GM12873 (cell line): ENCODE data around the gene S1PR4.

Experiments used
- CTCF ChIP-seq: IDR thresholded peaks from 2 replicates; pipeline ENCODE4 v1.5.1; 2012; ENCODE audit warnings: low read depth, mild to moderate bottlenecking, moderate library complexity, low read length, control low read depth; ENCODE audit not compliant: insufficient read depth; ENCODE audit errors: missing control alignments

The S1PR4 gene

DNA sequence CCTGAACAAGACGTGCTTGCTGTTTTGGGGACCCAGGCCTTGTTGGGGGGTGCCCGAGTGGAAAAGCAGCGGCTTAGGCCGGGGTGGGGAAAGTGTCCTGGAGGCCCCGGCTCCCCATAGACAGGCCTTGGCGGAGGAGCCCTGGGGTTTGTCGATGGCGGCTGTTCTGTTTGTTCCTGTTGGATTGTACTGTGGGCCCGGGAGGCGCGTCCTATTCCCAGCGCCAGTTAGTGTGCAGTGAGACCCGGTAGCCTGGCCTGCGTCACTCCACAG, 18.3 kb downstream of the S1PR4 start:
- no peak for TF ChIP-seq CTCF

DNA sequence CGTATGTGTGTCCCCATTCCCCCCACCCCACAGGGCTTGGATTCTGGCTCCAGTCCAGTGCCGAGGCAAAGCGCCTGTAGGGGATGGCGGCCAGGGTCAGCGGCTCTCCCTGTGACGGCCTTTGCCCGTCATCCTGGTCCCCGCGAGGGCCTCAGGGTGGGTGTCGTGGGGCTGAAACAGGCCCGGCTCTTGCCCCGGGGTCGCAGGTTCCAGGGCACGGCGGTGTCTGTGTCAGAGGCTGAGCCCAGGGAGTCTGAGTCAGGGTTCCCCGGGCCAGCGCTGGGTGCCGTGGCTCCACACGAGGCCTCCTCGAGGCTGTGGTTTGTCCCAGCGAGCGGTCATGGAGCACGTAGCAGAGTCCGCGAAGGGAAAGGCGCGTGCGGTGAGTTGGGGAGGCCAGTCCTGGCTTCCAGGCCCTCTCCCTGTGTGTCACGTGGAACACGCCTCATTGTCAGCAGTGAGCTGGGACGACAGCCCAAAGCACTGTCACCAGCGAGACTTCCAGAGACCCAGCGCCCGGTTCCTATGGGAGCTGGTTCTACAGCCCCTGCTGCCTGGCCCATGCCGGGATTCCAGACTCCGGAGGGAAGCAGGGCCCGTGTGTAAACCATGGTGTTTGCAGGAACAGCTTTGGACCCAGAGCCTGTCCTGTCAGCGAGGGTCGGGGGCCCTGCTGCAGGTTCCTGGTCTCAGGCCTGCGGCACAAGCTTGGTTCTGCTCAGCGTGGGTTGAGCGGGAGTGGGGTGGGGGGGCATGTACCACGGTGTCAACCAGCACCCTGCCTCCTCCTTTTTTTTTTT, 20.5 kb downstream of the S1PR4 start:
- no peak for TF ChIP-seq CTCF

DNA sequence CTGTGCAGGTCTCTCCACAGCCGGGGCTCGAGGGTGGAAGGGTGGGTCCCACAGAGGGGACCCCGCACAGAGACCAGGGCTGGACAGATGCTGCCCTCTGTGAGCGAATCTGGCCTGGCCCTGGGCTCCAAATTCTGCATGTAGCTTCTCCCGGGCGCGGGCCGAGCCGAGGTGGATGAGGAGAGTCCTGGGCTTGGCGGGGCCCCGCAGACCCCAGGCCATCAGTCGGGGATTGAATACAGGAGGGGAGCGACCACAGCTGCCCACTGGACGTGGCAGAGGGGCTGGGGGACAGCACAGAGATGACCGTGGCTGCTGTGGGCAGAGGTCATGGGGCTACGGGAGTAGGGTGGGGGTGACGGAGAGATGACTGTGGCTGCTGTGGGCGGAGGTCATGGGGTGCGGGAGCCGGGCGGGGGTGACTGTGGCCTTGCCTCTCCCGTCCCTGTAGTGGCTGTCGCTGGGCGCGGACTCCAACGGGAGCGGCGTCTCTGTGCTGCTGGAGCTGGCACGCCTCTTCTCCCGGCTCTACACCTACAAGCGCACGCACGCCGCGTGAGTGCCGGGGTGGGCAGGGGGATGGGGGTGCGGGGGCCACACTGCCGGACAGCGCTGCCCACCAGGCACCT, 22.6 kb downstream of the S1PR4 start:
- TF ChIP-seq CTCF, result no peak

DNA sequence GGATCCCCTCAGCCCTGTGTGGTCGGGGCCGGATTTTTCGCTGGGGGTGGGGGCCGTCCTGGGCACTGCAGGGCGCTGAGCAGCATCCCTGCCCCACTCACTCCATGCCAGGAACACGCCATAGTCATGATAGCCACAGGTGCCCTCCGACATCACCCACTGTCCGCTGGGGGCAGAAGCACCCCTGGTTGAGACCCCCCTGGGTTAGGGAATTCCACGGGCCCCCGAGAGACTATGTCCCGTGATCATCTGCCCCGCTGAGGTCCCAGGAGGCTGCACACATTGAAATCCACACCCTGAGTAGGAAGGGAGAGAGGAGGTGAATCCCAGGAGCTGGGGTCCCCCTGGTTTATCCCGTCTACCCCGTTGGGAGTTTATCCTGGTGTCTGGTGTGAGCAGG, 23.3 kb downstream of the S1PR4 start:
- TF ChIP-seq CTCF, result no peak

DNA sequence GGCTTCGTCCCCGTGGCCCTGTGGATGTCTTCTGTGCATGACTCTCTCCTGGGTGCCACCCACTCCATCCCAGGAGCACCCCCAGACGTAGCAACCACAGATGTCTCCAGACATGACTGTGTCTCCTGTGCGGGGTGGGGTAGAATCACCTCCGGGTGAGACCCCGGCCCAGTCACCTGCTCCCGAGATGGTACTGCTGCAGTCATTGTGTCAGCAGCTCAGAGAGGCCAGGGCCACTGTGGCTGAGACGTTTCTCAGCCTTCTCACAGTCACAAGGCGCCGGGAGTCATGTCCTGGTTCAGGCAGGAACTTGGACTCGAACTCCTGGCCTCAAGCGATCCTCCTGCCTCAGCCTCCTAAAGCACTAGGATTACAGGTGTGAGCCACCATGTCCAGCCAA, 23.8 kb downstream of the S1PR4 start:
- TF ChIP-seq CTCF, result no peak

DNA sequence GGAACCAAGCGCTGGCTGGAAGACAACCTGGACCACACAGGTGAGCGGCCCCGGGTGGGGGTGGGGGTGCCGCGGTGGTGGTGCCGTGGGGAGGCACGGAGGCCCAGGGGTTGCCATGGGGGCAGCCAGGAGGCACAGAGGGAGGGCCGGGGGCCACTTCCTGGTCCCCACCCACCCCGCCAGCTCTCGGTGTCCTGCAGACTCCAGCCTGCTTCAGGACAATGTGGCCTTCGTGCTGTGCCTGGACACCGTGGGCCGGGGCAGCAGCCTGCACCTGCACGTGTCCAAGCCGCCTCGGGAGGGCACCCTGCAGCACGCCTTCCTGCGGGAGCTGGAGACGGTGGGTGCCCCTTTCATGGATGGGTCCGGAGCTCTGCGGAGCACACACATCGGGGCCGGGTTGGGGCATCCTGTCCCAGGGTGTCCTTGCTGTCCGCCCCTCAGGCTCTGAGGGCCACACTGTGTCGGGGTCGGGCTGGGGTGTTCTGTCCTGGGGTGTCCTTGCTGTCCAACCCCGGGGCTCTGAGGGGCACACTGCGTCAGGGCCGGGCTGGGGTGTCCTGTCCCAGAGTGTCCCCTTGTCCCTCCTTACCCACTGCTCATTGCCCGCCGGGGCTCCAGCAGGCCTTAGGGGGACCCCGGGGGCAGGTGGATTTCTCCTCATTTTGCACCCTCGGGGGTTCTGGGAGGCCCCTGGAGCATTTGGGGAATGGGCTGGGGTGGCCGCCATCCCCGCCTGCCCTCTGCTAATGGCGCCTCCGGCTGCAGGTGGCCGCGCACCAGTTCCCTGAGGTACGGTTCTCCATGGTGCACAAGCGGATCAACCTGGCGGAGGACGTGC, 25.5 kb downstream of the S1PR4 start:
- TF ChIP-seq CTCF, result no peak

DNA sequence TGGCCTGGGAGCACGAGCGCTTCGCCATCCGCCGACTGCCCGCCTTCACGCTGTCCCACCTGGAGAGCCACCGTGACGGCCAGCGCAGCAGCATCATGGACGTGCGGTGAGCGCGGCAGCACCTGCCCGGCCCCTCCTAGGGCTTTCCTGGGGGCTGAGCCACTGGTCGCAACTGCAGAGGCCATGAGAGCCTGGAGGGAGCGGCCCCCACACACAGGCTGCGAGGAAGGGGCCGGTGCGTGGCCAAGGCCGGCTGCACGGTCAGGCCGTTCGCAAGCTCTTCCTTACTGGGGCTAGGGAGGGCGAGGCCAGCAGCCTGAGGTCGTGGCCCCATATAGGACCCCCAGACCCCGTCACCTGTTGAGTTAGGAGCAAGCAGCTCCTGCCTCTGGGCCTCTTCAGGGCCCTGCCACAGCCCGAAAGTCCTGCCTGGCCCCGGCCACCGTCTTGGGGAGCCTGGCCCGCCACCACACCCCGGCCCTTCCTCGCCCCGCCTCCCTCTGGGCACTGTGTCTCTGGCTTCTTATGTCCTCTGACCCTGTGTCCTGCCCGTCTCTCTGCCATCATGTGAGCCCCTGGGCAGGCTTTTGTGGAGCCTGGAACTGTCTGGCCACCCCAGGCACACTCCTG, 26.2 kb downstream of the S1PR4 start:
- no peak for TF ChIP-seq CTCF
